ENCODE results near the gene TMEFF1.

GRCh38 chr9:100575006-100575405 lies 102.1 kb downstream of the TMEFF1 start:
- no peak for TF ChIP-seq BHLHE40 (IDR thresholded peaks at IDR 0.05; ENCODE audit: borderline replicate concordance)
- TF ChIP-seq ELF4 (IDR thresholded peaks at IDR 0.05) = no peak
- TF ChIP-seq SP1 (IDR thresholded peaks at IDR 0.05) = no peak
- TF ChIP-seq LEF1 (IDR thresholded peaks at IDR 0.05; ENCODE audit: borderline replicate concordance) = no peak
- no peak for TF ChIP-seq ZNF384 (IDR thresholded peaks at IDR 0.05)
- TF ChIP-seq HDGF (IDR thresholded peaks at IDR 0.05; ENCODE audit: borderline replicate concordance) = no peak
- no peak for TF ChIP-seq CTBP1 (IDR thresholded peaks at IDR 0.05; ENCODE audit: borderline replicate concordance)
- TF ChIP-seq TARDBP (IDR thresholded peaks at IDR 0.05) = no peak
- TF ChIP-seq NFRKB (IDR thresholded peaks at IDR 0.05) = no peak
- no peak for TF ChIP-seq ARNT (IDR thresholded peaks at IDR 0.05)
- TF ChIP-seq FOXA1 (IDR thresholded peaks at IDR 0.05) = no peak
- no peak for TF ChIP-seq FOXM1 (IDR thresholded peaks at IDR 0.05; ENCODE audit: borderline replicate concordance)
- TF ChIP-seq SUZ12 (IDR thresholded peaks at IDR 0.05) = no peak
- no peak for TF ChIP-seq FOXK2 (IDR thresholded peaks at IDR 0.05)

Measured in HEK293T (cell line).